ENCODE results near the gene OR11H6.

The OR11H6 gene

GRCh38 chr14:20274062-20274461, 50.6 kb downstream of the OR11H6 start:
- DNase-seq, result no peak
